IMR-90 (cell line): Measurements from ENCODE around the gene LARGE2. TPM values are rescaled to one million over a fixed set of nuclear protein-coding genes. Genes with fewer than 3 reads are reported as not detected.

Experiments
- ATAC-seq: fragments of 200-7000 bp; cut with Tn5 transposase; 2 replicates; pipeline ENCODE4 v1.9.1; 2020; ENCODE audit warnings: low read depth, mild to moderate bottlenecking, moderate library complexity
- BruUV-seq: library from RNA; stranded (reverse); fragments of 400-500 nt; replicated peaks from 2 replicates; lab custom pipeline; 2021; lab: Mats Ljungman, UMichigan
- CTCF ChIA-PET: fragments of 300-600 bp; formaldehyde crosslinking; extraction: SDS; loops from one replicate; lab custom pipeline; 2021; ENCODE audit warnings: antibody characterized with exemption; lab: Yijun Ruan, JAX
- POLR2A ChIA-PET: fragments of 300-600 bp; sonication (Branson Sonifier 250); formaldehyde crosslinking; loops from one replicate; lab custom pipeline; 2022; ENCODE audit warnings: antibody characterized with exemption; ENCODE audit not compliant: unreplicated experiment; lab: Charles Lee
- DNase-seq: peaks from one replicate; pipeline ENCODE4 v3.0.0; 2013
- H2AFZ ChIP-seq: replicated peaks from 2 replicates; pipeline ENCODE3; 2013; ENCODE audit warnings: low read length, mild to moderate bottlenecking; ENCODE audit not compliant: poor library complexity
- H2AK5ac ChIP-seq: 2 replicates; pipeline ENCODE4 v1.6.1; 2013; ENCODE audit warnings: low read depth, low read length, inconsistent platforms
- H2AK9ac ChIP-seq: replicated peaks from 2 replicates; pipeline ENCODE3; 2013; ENCODE audit warnings: mild to moderate bottlenecking, low read depth, low read length, moderate library complexity; ENCODE audit not compliant: poor library complexity
- H2BK120ac ChIP-seq: 2 replicates; pipeline ENCODE4 v1.6.1; 2013; ENCODE audit warnings: low read depth, low read length, inconsistent platforms
- H2BK15ac ChIP-seq: 3 replicates; pipeline ENCODE4 v1.6.1; 2013; ENCODE audit warnings: low read depth, low read length, inconsistent platforms
- H2BK20ac ChIP-seq: 2 replicates; pipeline ENCODE4 v1.6.1; 2013; ENCODE audit warnings: low read depth, mild to moderate bottlenecking, inconsistent platforms, low read length, moderate library complexity
- H2BK5ac ChIP-seq: 2 replicates; pipeline ENCODE4 v1.6.1; 2013; ENCODE audit warnings: mild to moderate bottlenecking, low read depth, low read length, inconsistent platforms; ENCODE audit not compliant: poor library complexity, severe bottlenecking
- H3K14ac ChIP-seq: replicated peaks from 2 replicates; pipeline ENCODE4 v1.6.1; 2013; ENCODE audit warnings: low read depth, low read length, inconsistent platforms
- H3K18ac ChIP-seq: 2 replicates; pipeline ENCODE4 v1.6.1; 2013; ENCODE audit warnings: low read depth, low read length, control low read depth
- H3K23ac ChIP-seq: 2 replicates; pipeline ENCODE4 v1.6.1; 2013; ENCODE audit warnings: low read depth, low read length, inconsistent platforms
- H3K27ac ChIP-seq: 2 replicates; pipeline ENCODE4 v1.5.1; 2013; ENCODE audit warnings: mild to moderate bottlenecking, control low read depth, low read length; ENCODE audit not compliant: insufficient read depth
- H3K27me3 ChIP-seq: 2 replicates; pipeline ENCODE4 v1.6.1; 2013; ENCODE audit warnings: low read length; ENCODE audit not compliant: control insufficient read depth, insufficient read depth
- H3K36me3 ChIP-seq: 2 replicates; pipeline ENCODE4 v1.6.1; 2013; ENCODE audit warnings: low read length, mixed read lengths; ENCODE audit not compliant: control insufficient read depth, insufficient read depth
- H3K4ac ChIP-seq: 2 replicates; pipeline ENCODE4 v1.6.1; 2013; ENCODE audit warnings: low read depth, low read length, inconsistent platforms
- H3K4me1 ChIP-seq: 2 replicates; pipeline ENCODE4 v1.6.1; 2013; ENCODE audit warnings: low read length, mixed read lengths; ENCODE audit not compliant: control insufficient read depth, insufficient read depth
- H3K4me2 ChIP-seq: 2 replicates; pipeline ENCODE4 v1.6.1; 2013; ENCODE audit warnings: low read depth, mild to moderate bottlenecking, control low read depth, low read length, moderate library complexity
- H3K4me3 ChIP-seq: 2 replicates; pipeline ENCODE4 v1.5.1; 2013; ENCODE audit warnings: low read depth, mild to moderate bottlenecking, control low read depth, low read length, moderate library complexity; ENCODE audit not compliant: insufficient read depth
- H3K56ac ChIP-seq: 2 replicates; pipeline ENCODE4 v1.6.1; 2013; ENCODE audit warnings: low read length, inconsistent platforms; ENCODE audit not compliant: insufficient read depth; ENCODE audit errors: extremely low read depth
- H3K79me1 ChIP-seq, 2 experiments: 2 replicates each; pipeline ENCODE4 v1.6.1; 2013; ENCODE audit warnings: low read length in 2 of 2, inconsistent platforms in 1 of 2, low read depth in 1 of 2
- H3K9ac ChIP-seq: 2 replicates; pipeline ENCODE4 v1.6.1; 2013; ENCODE audit warnings: low read depth, low read length, control low read depth
- H3K9me1 ChIP-seq: 2 replicates; pipeline ENCODE4 v1.6.1; 2013; ENCODE audit warnings: low read length, inconsistent platforms; ENCODE audit not compliant: insufficient read depth
- H3K9me3 ChIP-seq: 2 replicates; pipeline ENCODE4 v1.6.1; 2013; ENCODE audit warnings: low read length; ENCODE audit not compliant: control insufficient read depth, insufficient read depth
- H4K20me1 ChIP-seq: 2 replicates; pipeline ENCODE4 v1.6.1; 2013; ENCODE audit warnings: low read length, inconsistent platforms; ENCODE audit not compliant: insufficient read depth
- H4K5ac ChIP-seq: 2 replicates; pipeline ENCODE4 v1.6.1; 2013; ENCODE audit warnings: mild to moderate bottlenecking, low read depth, low read length, control low read depth
- H4K8ac ChIP-seq, 2 experiments: 2 replicates each; pipeline ENCODE4 v1.6.1; 2013; ENCODE audit warnings: low read depth in 2 of 2, low read length in 2 of 2, control low read depth in 1 of 2, inconsistent platforms in 1 of 2
- H4K91ac ChIP-seq: 2 replicates; pipeline ENCODE4 v1.6.1; 2013; ENCODE audit warnings: low read depth, low read length, inconsistent platforms; ENCODE audit not compliant: insufficient read depth
- BHLHE40 ChIP-seq: fragments of 150-350 bp; IDR thresholded peaks from 2 replicates; pipeline ENCODE4 v1.6.1; 2016; ENCODE audit warnings: mild to moderate bottlenecking, low read depth, low read length
- CHD1 ChIP-seq: IDR thresholded peaks from 2 replicates; pipeline ENCODE4 v1.6.1; 2012; ENCODE audit warnings: low read depth, low read length, improper control_type of control experiment
- MAFK ChIP-seq: IDR thresholded peaks from 2 replicates; pipeline ENCODE4 v1.6.1; 2012; ENCODE audit warnings: low read depth, low read length, improper control_type of control experiment
- MXI1 ChIP-seq: IDR thresholded peaks from 2 replicates; pipeline ENCODE4 v1.6.1; 2012; ENCODE audit warnings: low read depth, mild to moderate bottlenecking, low read length, moderate library complexity, borderline replicate concordance
- POLR2A ChIP-seq: IDR thresholded peaks from 2 replicates; pipeline ENCODE4 v1.6.1; 2012; ENCODE audit warnings: mild to moderate bottlenecking, low read depth, low read length
- RAD21 ChIP-seq: IDR thresholded peaks from 2 replicates; pipeline ENCODE4 v1.6.1; 2012; ENCODE audit warnings: low read length, improper control_type of control experiment
- RCOR1 ChIP-seq: IDR thresholded peaks from 2 replicates; pipeline ENCODE4 v1.6.1; 2012; ENCODE audit warnings: mild to moderate bottlenecking, low read length, improper control_type of control experiment; ENCODE audit not compliant: insufficient replicate concordance
- RFX5 ChIP-seq: IDR thresholded peaks from 2 replicates; pipeline ENCODE4 v1.8.0; 2012; ENCODE audit warnings: low read depth, mild to moderate bottlenecking, low read length, moderate library complexity
- SMC3 ChIP-seq: fragments of 150-350 bp; IDR thresholded peaks from 2 replicates; pipeline ENCODE4 v1.6.1; 2016; ENCODE audit warnings: low read depth, mild to moderate bottlenecking, antibody characterized with exemption, low read length, moderate library complexity
- WGBS, 2 experiments: methylation state at CpG; one replicate each; pipeline versions ENCODE4 v1.1.5 to v1.1.7; 2013; ENCODE audit warnings: missing lambda C conversion rate in 2 of 2; ENCODE audit not compliant: insufficient read length in 1 of 2; ENCODE audit errors: extremely low coverage in 2 of 2; 5-methylcytosine and 5-hydroxymethylcytosine counted together
- dilution Hi-C: fragments of 300-500 bp; cut with HindIII; formaldehyde crosslinking; loops from one replicate; pipeline ENCODE4 v1.14.3; 2018; ENCODE audit warnings: low sequenced_read_pairs; ENCODE audit not compliant: unreplicated experiment
- in situ Hi-C: fragments of 300-500 bp; cut with MboI; formaldehyde crosslinking; loops from 3 replicates; pipeline ENCODE4 v1.14.3; 2019; ENCODE audit warnings: low sequenced_read_pairs, inconsistent platforms, mixed read lengths
- intact Hi-C: fragments of 100-400 bp; cut with micrococcal nuclease; formaldehyde crosslinking; loops from 2 replicates; pipeline ENCODE4 v1.10.0; 2022
- polyA plus RNA-seq, 3 experiments: library from polyadenylated mRNA; depleted of rRNA; stranded (reverse); fragments of >200 nt; gene quantifications; 2 replicates each; pipeline ENCODE4 v1.2.3, GENCODE V29; 2012; ENCODE audit warnings: low replicate concordance in 1 of 3
- total RNA-seq: library from RNA; depleted of rRNA; stranded (reverse); fragments of >200 nt; gene quantifications from 2 replicates; pipeline ENCODE4 v1.2.3, GENCODE V29; 2012

Gene LARGE2
- total and polyA plus RNA-seq, 2 of the 4 experiments (the other 2 are of a cell fraction) = 0.03 TPM; not detected in 1

GRCh38 chr11:45967506-45967905 is 45.0 kb downstream of the LARGE2 start (continued):
- no peak for TF ChIP-seq RAD21
- TF ChIP-seq POLR2A = no peak
- no peak for TF ChIP-seq CHD1
- TF ChIP-seq BHLHE40 = no peak
- no peak for TF ChIP-seq RCOR1

- Histone ChIP-seq H3K9me3 (no peaks in the 10 kb centered on the region), H3K27ac (no peak overlapping the region), H4K20me1 (0 out of 2 replicates have a peak, but pooled peaks cover 4% of the 10 kb centered on the region), H3K56ac (no peak overlapping the region), H2AK9ac (no peak overlapping the region), H3K36me3 (peaks cover 31% of the 10 kb centered on the region), H3K18ac (no peak overlapping the region), H3K9ac (no peak overlapping the region), H2BK20ac (no peak overlapping the region), H3K4me1 (peaks cover 2% of the 10 kb centered on the region; the same call in 1 of the 2 replicates), H2BK5ac (no peak overlapping the region), H4K5ac (no peak overlapping the region), H3K23ac (peak overlapping the region; percentile 50; the same call in 1 of the 2 replicates), H4K91ac (no peak overlapping the region), H3K4me2 (no peak overlapping the region), H3K4ac (no peak overlapping the region), H3K27me3 (no peaks in the 10 kb centered on the region), H3K4me3 (no peak overlapping the region), H4K8ac (no peak overlapping the region), H3K14ac (0 out of 2 replicates have a peak overlapping the region, but pooled peaks have one; percentile 4), H2BK120ac (no peak overlapping the region), H3K9me1 (no peaks in the 10 kb centered on the region), H2AFZ (no peak overlapping the region), H2AK5ac (no peak overlapping the region), H2BK15ac (no peak overlapping the region), H3K79me1 (no peaks in the 10 kb centered on the region)
- intact Hi-C loops (loop anchor here (5.0 kb wide), 2 partner anchors 148 to 338 kb away; no protein-coding TSS in a partner anchor), in situ Hi-C loops (no loop called here), dilution Hi-C loops (no loop called here)
- no TSS peak for BruUV-seq
- ATAC-seq = no peak
- TF ChIP-seq SMC3 (no peak), RCOR1 (no peak), RFX5 (no peak), MAFK (no peak), MXI1 (no peak)
- CTCF ChIA-PET = interaction anchor here (1.4 kb wide), 1 partner anchor 38 kb away, joined by 5 read pairs; no protein-coding TSS in a partner anchor
- no peak for DNase-seq
- WGBS, 2 experiments = no CpG with 5 or more reads among the region's 2 CpGs
- POLR2A ChIA-PET = no interaction called here
These were observed 46.4 kb downstream of the LARGE2 start for GRCh38 chr11:45968901-45969300.
